Common myeloid progenitor, CD34-positive (primary cell): Measurements from ENCODE around the gene FGD3.

Experiments used
- CTCF ChIA-PET: fragments of 350-600 bp; sonication (Branson Sonifier 250); formaldehyde crosslinking; loops from one replicate; lab custom pipeline; 2021; ENCODE audit warnings: antibody characterized with exemption; lab: Charles Lee
- POLR2A ChIA-PET: fragments of 350-600 bp; sonication (Branson Sonifier 250); formaldehyde crosslinking; loops from one replicate; lab custom pipeline; 2021; ENCODE audit warnings: antibody characterized with exemption; lab: Charles Lee
- DNase-seq, 3 donors: peaks; one replicate each; pipeline versions ENCODE4 v3.0.0 to v3.0.0-alpha.2; 2013
- H3K27ac ChIP-seq, 2 experiments: 1 replicate in 1 of 2; 2 replicates in 1 of 2; pipeline ENCODE4 v1.7.0; 2013; ENCODE audit warnings: inconsistent platforms in 2 of 2, low read length in 2 of 2, mild to moderate bottlenecking in 2 of 2, low read depth in 1 of 2, moderate library complexity in 1 of 2; ENCODE audit not compliant: severe bottlenecking in 2 of 2, insufficient read depth in 1 of 2, poor library complexity in 1 of 2
- H3K27me3 ChIP-seq, 5 experiments: replicated peaks in 2 of 5; 1 replicate in 3 of 5; 2 replicates in 2 of 5; pipeline versions ENCODE4 v1.6.1 to v1.7.0; 2013; ENCODE audit warnings: low read length in 4 of 5, mild to moderate bottlenecking in 2 of 5, moderate library complexity in 2 of 5, inconsistent platforms in 1 of 5; ENCODE audit not compliant: insufficient read depth in 5 of 5, control insufficient read depth in 4 of 5
- H3K36me3 ChIP-seq, 4 experiments: 1 replicate in 2 of 4; 2 replicates in 2 of 4; pipeline versions ENCODE4 v1.6.1 to v1.7.0; 2013; ENCODE audit warnings: low read length in 3 of 4, control low read depth in 1 of 4, mild to moderate bottlenecking in 1 of 4; ENCODE audit not compliant: control insufficient read depth in 4 of 4, insufficient read depth in 4 of 4
- H3K4me1 ChIP-seq, 4 experiments: 1 replicate in 3 of 4; 2 replicates in 1 of 4; pipeline versions ENCODE4 v1.6.1 to v1.7.1; 2013; ENCODE audit warnings: low read length in 3 of 4, mild to moderate bottlenecking in 3 of 4, control low read depth in 1 of 4, inconsistent platforms in 1 of 4, moderate library complexity in 1 of 4; ENCODE audit not compliant: control insufficient read depth in 4 of 4, insufficient read depth in 4 of 4; ENCODE audit errors: control extremely low read depth in 1 of 4
- H3K4me3 ChIP-seq, 7 experiments: 1 replicate in 4 of 7; 2 replicates in 3 of 7; pipeline versions ENCODE4 v1.5.1 to v1.7.0; 2013; ENCODE audit warnings: mild to moderate bottlenecking in 7 of 7, low read length in 6 of 7, moderate library complexity in 6 of 7, inconsistent platforms in 2 of 7, low read depth in 2 of 7, control low read depth in 1 of 7; ENCODE audit not compliant: insufficient read depth in 4 of 7, control insufficient read depth in 1 of 7; ENCODE audit errors: extremely low read depth in 1 of 7
- H3K9me3 ChIP-seq, 5 experiments: 1 replicate in 4 of 5; 2 replicates in 1 of 5; pipeline versions ENCODE4 v1.6.1 to v1.7.1; 2013; ENCODE audit warnings: low read length in 4 of 5, mild to moderate bottlenecking in 2 of 5, inconsistent platforms in 1 of 5, low read depth in 1 of 5, moderate library complexity in 1 of 5; ENCODE audit not compliant: control insufficient read depth in 4 of 5, insufficient read depth in 2 of 5; ENCODE audit errors: control extremely low read depth in 1 of 5
- WGBS: methylation state at CpG from one replicate; pipeline ENCODE4 v1.1.5; 2013; ENCODE audit not compliant: insufficient coverage; 5-methylcytosine and 5-hydroxymethylcytosine counted together

Gene FGD3

GRCh38 chr9:92954886-92955285 is 7.6 kb downstream of the FGD3 start:
- ChIA-PET POLR2A (no interaction called here), CTCF (interaction anchor here (0.6 to 1.8 kb wide), 10 partner anchors 10 to 1188 kb away, joined by 3 to 8 read pairs (median 3); no protein-coding TSS in a partner anchor)
- Histone ChIP-seq H3K4me3 (no peak overlapping the region), H3K27ac (no peak overlapping the region), H3K27me3 (no peaks in the 10 kb centered on the region), H3K9me3 (no peaks in the 10 kb centered on the region), H3K4me1 (peaks cover 4 to 16% (median 13%) of the 10 kb centered on the region in 4 experiments), H3K36me3 (no peaks in the 10 kb centered on the region)
- no peak for DNase-seq
- WGBS = 92% methylated on average over 9 of the region's 9 CpGs

- Histone ChIP-seq H3K27ac (no peak overlapping the region), H3K4me3 (no peak overlapping the region), H3K36me3 (peaks cover 0 to under 1% (median 0%) of the 10 kb centered on the region in 4 experiments), H3K27me3 (no peaks in the 10 kb centered on the region), H3K4me1 (peaks cover 2 to 28% (median 24%) of the 10 kb centered on the region in 4 experiments), H3K9me3 (peaks cover 0 to 7% (median 0%) of the 10 kb centered on the region in 5 experiments)
- POLR2A ChIA-PET = no interaction called here
- DNase-seq = no peak
- 96% methylated on average over 3 of the region's 3 CpGs for WGBS
- CTCF ChIA-PET = interaction anchor here (0.7 kb wide), 1 partner anchor 183 kb away, joined by 3 read pairs; no protein-coding TSS in a partner anchor
These were observed 13.4 kb downstream of the FGD3 start for GRCh38 chr9:92960561-92961290.

DNA sequence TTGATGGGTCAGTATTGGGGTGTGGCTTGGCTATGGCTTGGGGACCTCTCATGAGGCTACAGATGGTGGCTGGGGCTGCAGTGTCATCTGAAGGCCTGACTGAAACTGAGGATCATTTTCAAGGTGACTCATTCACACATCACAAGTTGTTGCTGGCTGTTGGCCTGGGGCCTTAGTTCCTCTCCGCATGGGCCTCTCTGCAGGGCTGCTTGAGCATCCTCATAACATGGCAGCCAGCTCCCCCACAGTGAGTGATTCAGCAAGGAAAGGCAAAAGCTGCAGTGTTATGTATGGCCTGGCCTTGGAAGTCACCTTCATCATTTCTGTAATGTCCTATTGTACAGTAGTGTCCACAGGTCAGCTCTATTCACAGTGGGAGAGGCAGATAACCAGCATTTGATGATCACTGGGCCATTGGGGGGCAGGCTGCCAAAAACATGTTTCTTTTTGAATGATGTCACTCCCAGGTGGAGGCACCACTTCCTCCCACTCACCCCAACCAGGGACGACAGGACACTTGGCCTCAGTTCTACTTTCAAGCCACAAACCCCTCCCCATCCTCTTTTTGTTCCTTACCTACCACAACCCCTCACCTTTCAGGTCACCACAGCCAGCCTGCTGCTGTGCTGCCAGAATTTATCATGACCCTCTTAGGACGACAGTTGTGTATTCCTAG is 14.4 kb downstream of the FGD3 start:
- H3K27ac ChIP-seq = no peak overlapping the region

GRCh38 chr9:92962303-92962649 is 15.0 kb downstream of the FGD3 start:
- peaks cover 2 to 40% (median 34%) of the 10 kb centered on the region in 4 experiments for H3K4me1 ChIP-seq
- DNase-seq = no peak
- H3K27ac ChIP-seq = no peak overlapping the region
- ChIA-PET CTCF (no interaction called here), POLR2A (no interaction called here)
- H3K36me3 ChIP-seq = peaks cover 0 to 8% (median 3%) of the 10 kb centered on the region in 4 experiments
- H3K27me3 ChIP-seq = no peaks in the 10 kb centered on the region
- H3K4me3 ChIP-seq = no peak overlapping the region
- peaks cover 0 to 7% (median 0%) of the 10 kb centered on the region in 5 experiments for H3K9me3 ChIP-seq
- WGBS = no CpG with 5 or more reads among the region's 2 CpGs

More for the DNA sequence above, 14.4 kb downstream of the FGD3 start:
- DNase-seq = peak in 2 of 3 donors; percentile 36 to 41
- H3K9me3 ChIP-seq = peaks cover 0 to 7% (median 0%) of the 10 kb centered on the region in 5 experiments
- WGBS = 71% methylated on average over 2 of the region's 3 CpGs
- ChIA-PET CTCF (no interaction called here), POLR2A (no interaction called here)
- H3K4me1 ChIP-seq = peaks cover 2 to 37% (median 34%) of the 10 kb centered on the region in 4 experiments
- no peaks in the 10 kb centered on the region for H3K27me3 ChIP-seq
- peaks cover 0 to 8% (median 2%) of the 10 kb centered on the region in 4 experiments for H3K36me3 ChIP-seq
- H3K4me3 ChIP-seq = no peak overlapping the region

DNA sequence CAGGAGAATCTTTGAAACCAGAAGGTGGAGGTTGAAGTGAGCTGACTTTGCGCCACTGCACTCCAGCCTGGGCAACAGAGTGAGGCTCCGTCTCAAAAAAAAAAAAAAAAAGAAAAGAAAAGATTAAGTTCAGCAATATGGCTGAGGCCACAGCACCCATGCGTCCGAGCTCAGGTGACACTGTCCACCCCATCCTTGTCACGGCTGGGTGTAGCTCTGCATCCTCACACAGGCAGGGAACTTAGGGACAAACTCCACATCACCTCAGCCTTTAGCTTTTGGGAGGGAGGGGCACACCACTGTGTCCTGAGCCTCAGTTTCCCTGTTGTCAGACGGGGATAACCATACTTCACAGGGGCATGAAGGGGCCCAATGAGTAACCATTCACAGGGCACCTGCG is 15.5 kb downstream of the FGD3 start:
- Histone ChIP-seq H3K4me1 (peaks cover 2 to 42% (median 34%) of the 10 kb centered on the region in 4 experiments), H3K4me3 (no peak overlapping the region), H3K9me3 (peaks cover 0 to 7% (median 0%) of the 10 kb centered on the region in 5 experiments), H3K27me3 (no peaks in the 10 kb centered on the region), H3K36me3 (peaks cover 0 to 9% (median 3%) of the 10 kb centered on the region in 4 experiments), H3K27ac (no peak overlapping the region)
- POLR2A ChIA-PET = no interaction called here
- 100% methylated on average over 4 of the region's 7 CpGs for WGBS
- CTCF ChIA-PET = interaction anchor here (1.7 kb wide), 1 partner anchor 10 kb away, joined by 4 read pairs; no protein-coding TSS in a partner anchor
- DNase-seq = no peak

DNA sequence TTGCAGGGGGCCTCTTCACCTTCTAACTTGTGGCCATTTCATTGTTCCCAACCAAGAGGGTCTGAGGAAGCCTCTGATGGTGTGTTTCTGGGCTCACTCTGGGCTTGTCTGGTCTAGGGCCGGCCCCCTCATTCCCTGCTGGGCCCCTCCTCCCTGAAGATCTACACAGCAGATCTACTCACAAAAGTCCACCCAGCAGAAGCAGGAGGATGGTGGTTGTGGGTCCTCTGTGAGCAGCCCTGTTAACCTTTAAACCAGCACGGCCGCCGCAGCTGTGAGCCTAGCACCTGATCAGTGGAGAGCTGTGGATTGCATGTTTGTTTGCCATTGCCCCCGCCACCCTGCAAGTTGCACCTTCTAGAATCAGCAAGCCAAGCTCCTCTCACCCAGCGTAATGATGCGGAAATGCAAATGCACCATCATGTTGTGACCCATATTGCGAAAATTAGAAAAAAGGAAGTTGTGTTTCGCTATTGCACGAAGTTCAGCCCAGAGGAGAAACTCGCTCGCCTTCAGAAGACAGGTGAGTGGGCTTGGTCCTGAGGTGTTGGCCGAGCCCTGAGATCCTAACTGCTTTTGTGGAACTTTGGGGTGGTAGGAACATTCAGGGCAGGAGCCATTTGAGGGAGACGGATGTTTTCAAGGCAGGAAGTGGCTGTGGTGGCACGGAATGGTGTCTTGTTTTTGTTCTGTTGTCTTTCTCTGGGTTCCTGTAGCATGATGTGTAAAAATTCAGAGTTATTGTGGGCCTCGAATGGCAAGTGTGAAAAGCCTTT is 16.7 kb downstream of the FGD3 start:
- 0% methylated on average over 14 of the region's 16 CpGs for WGBS
- H3K9me3 ChIP-seq = peaks cover 0 to 7% (median 0%) of the 10 kb centered on the region in 5 experiments
- peaks cover 2 to 47% (median 34%) of the 10 kb centered on the region in 4 experiments for H3K4me1 ChIP-seq
- no peaks in the 10 kb centered on the region for H3K27me3 ChIP-seq
- H3K36me3 ChIP-seq = peaks cover 0 to 14% (median 3%) of the 10 kb centered on the region in 4 experiments
- POLR2A ChIA-PET = interaction anchor here (0.6 kb wide), 1 partner anchor 487 kb away, joined by 4 read pairs; the partner anchor contains the start of gene FAM120A
- peak overlapping the region; percentile 46 to 87 (median 80) for H3K4me3 ChIP-seq
- CTCF ChIA-PET = interaction anchor here (0.6 to 1.7 kb wide), 2 partner anchors 9 to 97 kb away, joined by 3 to 4 read pairs; no protein-coding TSS in a partner anchor
- DNase-seq = peak; percentile 83 to 95 (median 92)
- peak overlapping the region; percentile 90 to 95 for H3K27ac ChIP-seq
